Measurements from ENCODE around the gene MTFMT.

DNA sequence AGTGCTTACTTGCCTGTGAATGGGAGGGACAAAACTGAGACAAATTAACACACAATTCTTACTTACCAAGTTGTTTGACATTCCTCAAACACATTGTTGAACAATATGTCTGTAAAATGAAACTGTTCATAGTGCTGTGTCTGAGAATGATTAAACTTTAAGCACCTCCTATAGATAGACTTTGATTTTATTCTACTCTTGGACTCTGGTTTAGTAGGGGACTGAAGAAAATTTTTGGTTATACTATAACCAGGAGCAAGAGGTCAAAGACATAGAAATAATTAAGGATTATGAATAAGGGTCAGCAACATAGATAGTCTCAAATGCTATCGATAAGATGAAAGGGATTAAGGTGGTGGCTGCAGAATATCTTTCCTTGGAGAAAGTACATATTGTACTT is 7.9 kb upstream of the MTFMT start:
- TF ChIP-seq POLR2A (IDR thresholded peaks at IDR 0.05) (no peak), EP300 (IDR thresholded peaks at IDR 0.05) (no peak)
- TF ChIP-seq, protein P1, sequence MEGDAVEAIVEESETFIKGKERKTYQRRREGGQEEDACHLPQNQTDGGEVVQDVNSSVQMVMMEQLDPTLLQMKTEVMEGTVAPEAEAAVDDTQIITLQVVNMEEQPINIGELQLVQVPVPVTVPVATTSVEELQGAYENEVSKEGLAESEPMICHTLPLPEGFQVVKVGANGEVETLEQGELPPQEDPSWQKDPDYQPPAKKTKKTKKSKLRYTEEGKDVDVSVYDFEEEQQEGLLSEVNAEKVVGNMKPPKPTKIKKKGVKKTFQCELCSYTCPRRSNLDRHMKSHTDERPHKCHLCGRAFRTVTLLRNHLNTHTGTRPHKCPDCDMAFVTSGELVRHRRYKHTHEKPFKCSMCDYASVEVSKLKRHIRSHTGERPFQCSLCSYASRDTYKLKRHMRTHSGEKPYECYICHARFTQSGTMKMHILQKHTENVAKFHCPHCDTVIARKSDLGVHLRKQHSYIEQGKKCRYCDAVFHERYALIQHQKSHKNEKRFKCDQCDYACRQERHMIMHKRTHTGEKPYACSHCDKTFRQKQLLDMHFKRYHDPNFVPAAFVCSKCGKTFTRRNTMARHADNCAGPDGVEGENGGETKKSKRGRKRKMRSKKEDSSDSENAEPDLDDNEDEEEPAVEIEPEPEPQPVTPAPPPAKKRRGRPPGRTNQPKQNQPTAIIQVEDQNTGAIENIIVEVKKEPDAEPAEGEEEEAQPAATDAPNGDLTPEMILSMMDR (IDR thresholded peaks at IDR 0.05): no peak

All from ovary (tissue), 3 donors.